ENCODE results near the gene RNF112. TPM values are rescaled to one million over a fixed set of nuclear protein-coding genes. Genes with fewer than 3 reads are reported as not detected.

The RNF112 gene
- total and polyA plus RNA-seq, 2 of the 8 experiments (the other 6 are each of a cell fraction or from before 2014, with no cell fraction given), result 1.1 to 2.2 TPM

DNA sequence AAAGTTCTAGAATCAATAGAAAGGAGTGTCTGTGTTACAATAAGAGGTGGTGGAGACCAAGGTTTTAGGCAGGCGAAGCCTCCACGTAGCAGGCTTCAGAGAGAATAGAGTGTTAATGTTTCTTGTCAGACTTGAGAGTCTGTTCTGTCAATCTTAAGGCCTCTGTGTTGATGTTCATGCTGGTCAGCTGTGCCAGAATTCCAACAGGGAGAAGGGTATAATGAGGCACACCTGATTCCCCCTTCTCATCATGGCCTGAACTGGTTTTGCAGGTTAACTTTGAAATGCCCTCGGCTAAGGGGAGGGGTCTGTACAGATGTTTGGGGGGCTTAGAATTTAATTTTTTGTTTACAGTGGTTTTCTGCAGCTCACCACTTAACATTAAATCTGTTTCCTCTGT lies 46.0 kb downstream of the RNF112 start:
- no peaks in the 10 kb centered on the region for H3K79me1 ChIP-seq (ENCODE audit: low read depth, low read length)
- H4K8ac ChIP-seq (ENCODE audit: extremely low read depth, insufficient read depth, low read length), result no peak overlapping the region
- no peak overlapping the region for H4K5ac ChIP-seq (ENCODE audit: insufficient read length, low read depth, low read length)
- no peak overlapping the region for H2AFZ ChIP-seq (ENCODE audit: low read length)
- H2BK5ac ChIP-seq (ENCODE audit: low read depth, low read length), result peak overlapping the region; percentile 63; the same call in 1 of the 2 replicates
- no peak overlapping the region for H3K27ac ChIP-seq (ENCODE audit: low read depth, low read length)
- H3K9me3 ChIP-seq (ENCODE audit: insufficient read depth in 2 of 2, low read depth in 1 of 2, low read length in 1 of 2), result no peaks in the 10 kb centered on the region
- H3K56ac ChIP-seq (replicated peaks; ENCODE audit: insufficient read length, low read depth, low read length), result no peak overlapping the region
- H3K14ac ChIP-seq (ENCODE audit: insufficient read length), result no peak overlapping the region
- H3K79me2 ChIP-seq (ENCODE audit: control insufficient read depth in 1 of 2, insufficient read depth in 2 of 2, low read length in 2 of 2), result no peaks in the 10 kb centered on the region
- H3K36me3 ChIP-seq (ENCODE audit: control insufficient read depth in 2 of 4, insufficient read depth in 4 of 4, low read length in 3 of 4), result no peaks in the 10 kb centered on the region
- DNase-seq (ENCODE audit: low read depth in 1 of 2, low spot score in 2 of 2) (no peak), FAIRE-seq (no peak)
- peak overlapping the region; percentile 83 for H2BK20ac ChIP-seq (ENCODE audit: low read length)
- peak overlapping the region; percentile 9 for H3K4ac ChIP-seq (replicated peaks; ENCODE audit: insufficient read length, low read depth, low read length)
- no peak overlapping the region for H3K23ac ChIP-seq (ENCODE audit: insufficient read length)
- peak overlapping the region in 1 of 2 experiments; percentile 30; a peak in 2 of 4 replicates for H3K4me2 ChIP-seq (ENCODE audit: insufficient read depth in 1 of 2, low read depth in 2 of 2, low read length in 2 of 2)
- peak overlapping the region; percentile 20 for H4K91ac ChIP-seq (replicated peaks; ENCODE audit: insufficient read length, low read length)
- H3K27me3 ChIP-seq (replicated peaks in 1 of 4; ENCODE audit: control insufficient read depth in 3 of 4, extremely low read depth in 1 of 4, insufficient read depth in 3 of 4, low read length in 3 of 4), result no peaks in the 10 kb centered on the region
- peaks cover 19 to 43% (median 40%) of the 10 kb centered on the region in 4 experiments for H3K4me1 ChIP-seq (replicated peaks in 1 of 4; ENCODE audit: control insufficient read depth in 3 of 4, insufficient read depth in 4 of 4, low read length in 3 of 4)
- peak overlapping the region; percentile 80; the same call in 1 of the 2 replicates for H3K18ac ChIP-seq (ENCODE audit: extremely low read depth, low read length)
- H4K20me1 ChIP-seq (replicated peaks in 1 of 2; ENCODE audit: control insufficient read depth in 1 of 2, insufficient read depth in 2 of 2, low read length in 2 of 2), result no peaks in the 10 kb centered on the region
- ChIA-PET CTCF (ENCODE audit: partially characterized antibody) (interaction anchor here (0.6 to 4.6 kb wide), 15 partner anchors 8 to 310 kb away, joined by 3 to 35 read pairs (median 5); partner anchors contain the start of gene MAPK7), POLR2A (ENCODE audit: partially characterized antibody) (interaction anchor here (1.0 to 2.4 kb wide), 6 partner anchors 9 to 92 kb away, joined by 3 to 13 read pairs (median 7); partner anchors contain the start of gene MAPK7)
- peak overlapping the region; percentile 84; the same call in 1 of the 2 replicates for H2BK12ac ChIP-seq (ENCODE audit: low read depth, low read length)
- WGBS, 2 experiments (ENCODE audit: extremely low coverage in 1 of 2, insufficient coverage in 1 of 2, insufficient read length in 1 of 2, insufficient replicate concordance in 2 of 2, low coverage in 1 of 2, low lambda C conversion rate in 2 of 2, missing lambda C conversion rate in 1 of 2), result 84% methylated on average over 3 of the region's 3 CpGs; no CpG with 5 or more reads in 1 of the 2 experiments
- peak overlapping the region in 1 of 4 experiments; percentile 39; a peak in 1 of 7 replicates for H3K9ac ChIP-seq (replicated peaks in 1 of 4; ENCODE audit: extremely low read depth in 1 of 4, low read depth in 3 of 4, low read length in 3 of 4)
- H2BK15ac ChIP-seq (ENCODE audit: low read length), result no peak overlapping the region
- no peak overlapping the region; a peak in 1 of 8 replicates for H3K4me3 ChIP-seq (ENCODE audit: extremely low read depth in 1 of 4, insufficient read depth in 2 of 4, low read depth in 3 of 4, low read length in 4 of 4)
- H2AK5ac ChIP-seq (ENCODE audit: low read depth, low read length), result peak overlapping the region; percentile 41; the same call in 1 of the 2 replicates
- no peaks in the 10 kb centered on the region; the same call in 1 of the 2 replicates for H3K23me2 ChIP-seq (ENCODE audit: low read depth, low read length)
- peak overlapping the region; percentile 34 for H2BK120ac ChIP-seq (replicated peaks; ENCODE audit: low read depth, low read length)
- no peak for TF ChIP-seq SP4 (IDR thresholded peaks at IDR 0.05; ENCODE audit: low read length)
- no peak for TF ChIP-seq TAF7 (optimal IDR thresholded peaks at IDR 0.05; ENCODE audit: borderline replicate concordance, low read depth, low read length)
- TF ChIP-seq RNF2 (IDR thresholded peaks at IDR 0.05; ENCODE audit: borderline replicate concordance, low read depth, low read length, missing control alignments, poor library complexity, severe bottlenecking), result no peak
- TF ChIP-seq MAFK (IDR thresholded peaks at IDR 0.05; ENCODE audit: low read depth, low read length), result no peak
- TF ChIP-seq, protein P1, sequence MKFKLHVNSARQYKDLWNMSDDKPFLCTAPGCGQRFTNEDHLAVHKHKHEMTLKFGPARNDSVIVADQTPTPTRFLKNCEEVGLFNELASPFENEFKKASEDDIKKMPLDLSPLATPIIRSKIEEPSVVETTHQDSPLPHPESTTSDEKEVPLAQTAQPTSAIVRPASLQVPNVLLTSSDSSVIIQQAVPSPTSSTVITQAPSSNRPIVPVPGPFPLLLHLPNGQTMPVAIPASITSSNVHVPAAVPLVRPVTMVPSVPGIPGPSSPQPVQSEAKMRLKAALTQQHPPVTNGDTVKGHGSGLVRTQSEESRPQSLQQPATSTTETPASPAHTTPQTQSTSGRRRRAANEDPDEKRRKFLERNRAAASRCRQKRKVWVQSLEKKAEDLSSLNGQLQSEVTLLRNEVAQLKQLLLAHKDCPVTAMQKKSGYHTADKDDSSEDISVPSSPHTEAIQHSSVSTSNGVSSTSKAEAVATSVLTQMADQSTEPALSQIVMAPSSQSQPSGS (IDR thresholded peaks at IDR 0.05; ENCODE audit: low read length), result no peak
- TF ChIP-seq CBX8 (IDR thresholded peaks at IDR 0.05; ENCODE audit: borderline replicate concordance, low read depth, low read length), result no peak
- no peak for TF ChIP-seq HDAC6 (IDR thresholded peaks at IDR 0.05; ENCODE audit: low read depth, low read length)
- TF ChIP-seq GABPA (IDR thresholded peaks at IDR 0.05; ENCODE audit: borderline replicate concordance, insufficient read depth, low read length), result no peak
- TF ChIP-seq JUND (IDR thresholded peaks at IDR 0.05; ENCODE audit: low read length), result no peak
- TF ChIP-seq SAP30 (IDR thresholded peaks at IDR 0.05; ENCODE audit: insufficient read depth, insufficient replicate concordance, low read length), result no peak
- TF ChIP-seq JUN (IDR thresholded peaks at IDR 0.05; ENCODE audit: low read depth, low read length), result no peak

Measured in H1 (cell line).